ENCODE measurements around the gene ZSWIM6.

Gene ZSWIM6

DNA sequence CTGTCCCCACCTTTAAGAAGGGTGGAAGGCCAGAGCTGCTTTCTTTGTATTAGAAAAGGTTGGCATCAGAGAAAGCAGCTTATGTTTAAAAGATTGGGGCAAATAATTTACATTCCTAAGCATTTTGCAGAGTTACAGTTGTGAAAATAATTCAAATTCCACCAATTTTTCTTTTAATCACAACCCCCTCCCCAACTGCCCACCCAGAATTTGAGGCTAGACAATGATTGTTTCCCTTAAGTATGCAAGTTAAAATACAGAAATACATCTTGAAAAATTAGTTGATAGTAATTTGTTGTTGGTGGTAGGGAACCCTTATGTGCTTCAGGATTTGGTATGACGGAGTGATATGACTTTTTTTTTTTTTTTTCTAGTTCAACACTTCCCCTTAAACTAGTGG lies 133.0 kb downstream of the ZSWIM6 start:
- Histone ChIP-seq H4K20me1 (ENCODE audit: low read depth, low read length) (0 out of 2 replicates have a peak, but pooled peaks cover 2% of the 10 kb centered on the region), H3F3A (ENCODE audit: insufficient read depth) (no peaks in the 10 kb centered on the region), H3K36me3 (ENCODE audit: low read length) (no peaks in the 10 kb centered on the region), H2AFZ (ENCODE audit: low read depth, low read length, severe bottlenecking) (no peak overlapping the region), H3K79me2 (ENCODE audit: insufficient read depth, low read length) (no peaks in the 10 kb centered on the region), H3K9me3 (ENCODE audit: insufficient read depth, low read length) (no peaks in the 10 kb centered on the region), H3K27me3 (ENCODE audit: low read length) (no peaks in the 10 kb centered on the region), H3K4me2 (ENCODE audit: low read depth, low read length, poor library complexity, severe bottlenecking) (no peak overlapping the region), H3K9me2 (replicated peaks; ENCODE audit: insufficient read depth, low read length) (no peaks in the 10 kb centered on the region), H3K27ac (ENCODE audit: low read depth, low read length) (no peak overlapping the region), H3K9ac (ENCODE audit: low read length) (no peak overlapping the region), H3K4me3 (ENCODE audit: insufficient read depth, low read length, poor library complexity, severe bottlenecking) (no peak overlapping the region)
- no peak for TF ChIP-seq EZH2phosphoT487 (conservative IDR thresholded peaks at IDR 0.05; ENCODE audit: low read length)
- TF ChIP-seq, protein P1, sequence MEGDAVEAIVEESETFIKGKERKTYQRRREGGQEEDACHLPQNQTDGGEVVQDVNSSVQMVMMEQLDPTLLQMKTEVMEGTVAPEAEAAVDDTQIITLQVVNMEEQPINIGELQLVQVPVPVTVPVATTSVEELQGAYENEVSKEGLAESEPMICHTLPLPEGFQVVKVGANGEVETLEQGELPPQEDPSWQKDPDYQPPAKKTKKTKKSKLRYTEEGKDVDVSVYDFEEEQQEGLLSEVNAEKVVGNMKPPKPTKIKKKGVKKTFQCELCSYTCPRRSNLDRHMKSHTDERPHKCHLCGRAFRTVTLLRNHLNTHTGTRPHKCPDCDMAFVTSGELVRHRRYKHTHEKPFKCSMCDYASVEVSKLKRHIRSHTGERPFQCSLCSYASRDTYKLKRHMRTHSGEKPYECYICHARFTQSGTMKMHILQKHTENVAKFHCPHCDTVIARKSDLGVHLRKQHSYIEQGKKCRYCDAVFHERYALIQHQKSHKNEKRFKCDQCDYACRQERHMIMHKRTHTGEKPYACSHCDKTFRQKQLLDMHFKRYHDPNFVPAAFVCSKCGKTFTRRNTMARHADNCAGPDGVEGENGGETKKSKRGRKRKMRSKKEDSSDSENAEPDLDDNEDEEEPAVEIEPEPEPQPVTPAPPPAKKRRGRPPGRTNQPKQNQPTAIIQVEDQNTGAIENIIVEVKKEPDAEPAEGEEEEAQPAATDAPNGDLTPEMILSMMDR (IDR thresholded peaks at IDR 0.05; ENCODE audit: insufficient read depth, low read length, poor library complexity, severe bottlenecking): no peak

DNA sequence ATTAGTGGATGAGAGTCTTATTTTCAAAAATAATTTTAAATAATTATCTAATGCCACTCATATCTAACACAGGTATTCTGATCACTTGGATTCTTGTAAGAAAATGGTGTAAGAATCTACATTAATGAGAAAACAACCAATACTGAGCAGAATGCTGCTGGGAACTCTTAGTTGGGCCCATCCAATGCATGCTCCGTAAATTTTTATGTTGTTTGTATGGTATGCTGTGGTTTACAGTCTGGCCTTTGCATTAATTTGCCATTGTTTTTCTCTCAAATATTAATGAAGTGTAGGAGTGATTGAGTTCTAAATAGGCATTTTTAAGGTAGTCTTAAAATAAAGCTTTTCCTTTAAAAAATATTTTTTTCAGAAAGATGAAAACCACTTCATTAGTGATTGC lies 133.4 kb downstream of the ZSWIM6 start:
- no peak overlapping the region for H3K4me3 ChIP-seq (ENCODE audit: insufficient read depth, low read length, poor library complexity, severe bottlenecking)
- no peaks in the 10 kb centered on the region for H3K79me2 ChIP-seq (ENCODE audit: insufficient read depth, low read length)
- no peak overlapping the region for H3K4me2 ChIP-seq (ENCODE audit: low read depth, low read length, poor library complexity, severe bottlenecking)
- no peak overlapping the region for H2AFZ ChIP-seq (ENCODE audit: low read depth, low read length, severe bottlenecking)
- TF ChIP-seq EZH2phosphoT487 (conservative IDR thresholded peaks at IDR 0.05; ENCODE audit: low read length): no peak
- TF ChIP-seq, protein P1 (IDR thresholded peaks at IDR 0.05; ENCODE audit: insufficient read depth, low read length, poor library complexity, severe bottlenecking): no peak
- no peaks in the 10 kb centered on the region for H3F3A ChIP-seq (ENCODE audit: insufficient read depth)
- no peak overlapping the region for H3K27ac ChIP-seq (ENCODE audit: low read depth, low read length)
- H3K9me3 ChIP-seq (ENCODE audit: insufficient read depth, low read length): no peaks in the 10 kb centered on the region
- no peaks in the 10 kb centered on the region for H3K36me3 ChIP-seq (ENCODE audit: low read length)
- no peak overlapping the region for H3K9ac ChIP-seq (ENCODE audit: low read length)
- no peaks in the 10 kb centered on the region for H3K27me3 ChIP-seq (ENCODE audit: low read length)
- H4K20me1 ChIP-seq (ENCODE audit: low read depth, low read length): no peaks in the 10 kb centered on the region
- no peaks in the 10 kb centered on the region for H3K9me2 ChIP-seq (replicated peaks; ENCODE audit: insufficient read depth, low read length)

DNA sequence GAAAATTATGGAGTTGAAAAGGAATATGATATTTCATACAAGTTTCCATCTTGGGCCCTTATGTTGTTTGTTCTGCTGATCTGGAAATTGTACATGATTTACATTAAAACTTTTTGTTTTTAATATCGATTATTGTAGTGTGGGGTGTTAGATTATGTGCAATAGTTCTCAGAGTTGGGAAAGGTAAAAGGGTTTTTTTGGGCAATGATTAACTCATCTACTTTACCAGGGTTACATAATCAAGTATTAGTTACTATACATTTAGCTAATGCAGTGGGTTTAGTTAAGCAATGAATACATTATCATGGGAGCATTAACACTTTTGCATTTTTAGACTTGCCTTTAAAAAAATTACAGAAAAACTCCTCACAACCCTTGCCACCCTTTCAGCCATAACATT lies 134.0 kb downstream of the ZSWIM6 start:
- H3K9me2 ChIP-seq (replicated peaks; ENCODE audit: insufficient read depth, low read length): no peaks in the 10 kb centered on the region
- no peak overlapping the region for H3K27ac ChIP-seq (ENCODE audit: low read depth, low read length)
- H4K20me1 ChIP-seq (ENCODE audit: low read depth, low read length): no peaks in the 10 kb centered on the region
- no peak for TF ChIP-seq EZH2phosphoT487 (conservative IDR thresholded peaks at IDR 0.05; ENCODE audit: low read length)
- TF ChIP-seq, protein P1 (IDR thresholded peaks at IDR 0.05; ENCODE audit: insufficient read depth, low read length, poor library complexity, severe bottlenecking): no peak
- no peak overlapping the region for H3K4me2 ChIP-seq (ENCODE audit: low read depth, low read length, poor library complexity, severe bottlenecking)
- no peaks in the 10 kb centered on the region for H3K9me3 ChIP-seq (ENCODE audit: insufficient read depth, low read length)
- no peaks in the 10 kb centered on the region for H3K79me2 ChIP-seq (ENCODE audit: insufficient read depth, low read length)
- no peaks in the 10 kb centered on the region for H3F3A ChIP-seq (ENCODE audit: insufficient read depth)
- no peak overlapping the region for H3K9ac ChIP-seq (ENCODE audit: low read length)
- H2AFZ ChIP-seq (ENCODE audit: low read depth, low read length, severe bottlenecking): no peak overlapping the region
- no peaks in the 10 kb centered on the region for H3K36me3 ChIP-seq (ENCODE audit: low read length)
- no peaks in the 10 kb centered on the region for H3K27me3 ChIP-seq (ENCODE audit: low read length)
- H3K4me3 ChIP-seq (ENCODE audit: insufficient read depth, low read length, poor library complexity, severe bottlenecking): no peak overlapping the region
